ENCODE data around the gene PRSS12.
A peak's percentile ranks its signal among the peaks of the same experiment; 100 is the strongest.
"Not testable (repeated sequence)": the region's sequence is repeated elsewhere in the genome, so short reads cannot be mapped to it uniquely, and the experiment has no call there.

Gene PRSS12

GRCh38 chr4:118318931-118319330, 33.9 kb downstream of the PRSS12 start:
- no peak for DNase-seq

- DNase-seq: no peak
These were observed 35.1 kb downstream of the PRSS12 start for GRCh38 chr4:118317691-118318090.

GRCh38 chr4:118314221-118314620, 38.6 kb downstream of the PRSS12 start:
- no peak for DNase-seq

GRCh38 chr4:118313098-118313497, 39.7 kb downstream of the PRSS12 start:
- peak; percentile 45 for DNase-seq

GRCh38 chr4:118308306-118309030, 44.3 kb downstream of the PRSS12 start:
- DNase-seq: no peak

GRCh38 chr4:118307643-118308042, 45.2 kb downstream of the PRSS12 start:
- no peak for DNase-seq

- DNase-seq: not testable (repeated sequence)
These were observed 53.2 kb downstream of the PRSS12 start for GRCh38 chr4:118299619-118300018.

GRCh38 chr4:118296729-118297128, 56.1 kb downstream of the PRSS12 start:
- no peak for DNase-seq

GRCh38 chr4:118290951-118291350, 61.9 kb downstream of the PRSS12 start:
- DNase-seq: no peak

- peak; percentile 64 for DNase-seq
These were observed 63.0 kb downstream of the PRSS12 start for GRCh38 chr4:118289794-118290193.

GRCh38 chr4:118287711-118288451, 64.9 kb downstream of the PRSS12 start:
- peak; percentile 35 for DNase-seq

GRCh38 chr4:118286685-118287084, 66.1 kb downstream of the PRSS12 start:
- DNase-seq: no peak

- DNase-seq: no peak
These were observed 66.9 kb downstream of the PRSS12 start for GRCh38 chr4:118285931-118286330.

GRCh38 chr4:118284169-118284568, 68.6 kb downstream of the PRSS12 start:
- DNase-seq: no peak

- DNase-seq: peak; percentile 10
These were observed 70.1 kb downstream of the PRSS12 start for GRCh38 chr4:118282692-118283091.

GRCh38 chr4:118281611-118282442, 71.0 kb downstream of the PRSS12 start:
- peak; percentile 72 for DNase-seq

- DNase-seq: peak; percentile 82
These were observed 72.1 kb downstream of the PRSS12 start for GRCh38 chr4:118280501-118281218.

GRCh38 chr4:118279920-118280432, 72.8 kb downstream of the PRSS12 start:
- no peak for DNase-seq

GRCh38 chr4:118279328-118279727, 73.5 kb downstream of the PRSS12 start:
- no peak for DNase-seq

- peak; percentile 97 for DNase-seq
These were observed 74.1 kb downstream of the PRSS12 start for GRCh38 chr4:118278473-118279274.

GRCh38 chr4:118277243-118277642, 75.6 kb downstream of the PRSS12 start:
- no peak for DNase-seq

- no peak for DNase-seq
These were observed 76.2 kb downstream of the PRSS12 start for GRCh38 chr4:118276580-118276979.
